Omental fat pad (tissue), 4 donors: ENCODE measurements around the gene TPRX1. TPM values are rescaled to one million over a fixed set of nuclear protein-coding genes. Genes with fewer than 3 reads are reported as not detected.

Source experiments
- ATAC-seq: fragments of 150-250 bp; one replicate; pipeline ENCODE4 v1.9.1; 2016; ENCODE audit warnings: mild to moderate bottlenecking, moderate library complexity; ENCODE audit not compliant: low FRiP score
- DNase-seq: peaks from one replicate; pipeline ENCODE4 v3.0.0-alpha.2; 2019; ENCODE audit warnings: low spot score
- CTCF ChIP-seq, 3 donors: fragments of 450-650 bp; IDR thresholded peaks; one replicate each; pipeline ENCODE4 v1.5.1; 2016 to 2017; ENCODE audit warnings: antibody characterized with exemption in 3 of 3, mild to moderate bottlenecking in 3 of 3, moderate library complexity in 2 of 3
- small RNA-seq: library from RNA; depleted of rRNA; stranded (forward); fragments of <200 nt; gene quantifications from one replicate; pipeline ENCODE3, GENCODE V24; 2016
- total RNA-seq, 4 donors: library from RNA; depleted of rRNA; stranded (reverse); fragments of >200 nt; gene quantifications; one replicate each; pipeline ENCODE4 v1.1.0, GENCODE V29; 2016

TPRX1 gene
- total RNA-seq, 4 donors from 2014 or later = not detected

- ATAC-seq (no peak), DNase-seq (no peak)
- TF ChIP-seq CTCF (IDR thresholded peaks at IDR 0.05) = no peak
Measured at GRCh38 chr19:47752440-47753211, 51.7 kb downstream of the TPRX1 start.

Small RNA genes lying within 50 kb of the gene (small RNA-seq; reads per million reads assigned to genes)
- gene AC008745.1 = not detected
- not detected for gene SNORD23

Other genes with a start within 250 kb of the TPRX1 start
- gene ZNF541, start 231.4 kb downstream of the TPRX1 start, total RNA-seq = 1 to 10 TPM in 1 of 4 donors, under 1 TPM in 3; 0.37 to 1.2 (median 0.46) TPM
- 10 to 100 TPM in 1 of 4 donors, 1 to 10 TPM in 3; 3.2 to 20.3 (median 6.8) TPM for gene BICRA, start 195.4 kb downstream of the TPRX1 start, total RNA-seq
- 100 to 1,000 TPM in 3 of 4 donors, 10 to 100 TPM in 1; 93.5 to 184 (median 124) TPM for gene EHD2, start 91.1 kb downstream of the TPRX1 start, total RNA-seq
- gene NOP53, start 59.0 kb downstream of the TPRX1 start, total RNA-seq = 100 to 1,000 TPM; 212 to 267 (median 232) TPM
- 100 to 1,000 TPM; 198 to 420 (median 334) TPM for gene SELENOW, start 25.8 kb downstream of the TPRX1 start, total RNA-seq
- gene CRX, start 17.4 kb upstream of the TPRX1 start, total RNA-seq = not detected
- not detected for gene TPRX2, start 54.7 kb upstream of the TPRX1 start, total RNA-seq
- not detected for gene SULT2A1, start 81.8 kb upstream of the TPRX1 start, total RNA-seq
- gene BSPH1, start 187.6 kb upstream of the TPRX1 start, total RNA-seq = not detected
- gene ELSPBP1, start 190.1 kb upstream of the TPRX1 start, total RNA-seq = not detected
- gene CABP5, start 239.5 kb upstream of the TPRX1 start, total RNA-seq = not detected